ENCODE data around the gene SLC24A5. TPM values are rescaled to one million over a fixed set of nuclear protein-coding genes. Genes with fewer than 3 reads are reported as not detected.

SLC24A5 gene
- total RNA-seq, 1 donor from 2014 or later: not detected

DNA sequence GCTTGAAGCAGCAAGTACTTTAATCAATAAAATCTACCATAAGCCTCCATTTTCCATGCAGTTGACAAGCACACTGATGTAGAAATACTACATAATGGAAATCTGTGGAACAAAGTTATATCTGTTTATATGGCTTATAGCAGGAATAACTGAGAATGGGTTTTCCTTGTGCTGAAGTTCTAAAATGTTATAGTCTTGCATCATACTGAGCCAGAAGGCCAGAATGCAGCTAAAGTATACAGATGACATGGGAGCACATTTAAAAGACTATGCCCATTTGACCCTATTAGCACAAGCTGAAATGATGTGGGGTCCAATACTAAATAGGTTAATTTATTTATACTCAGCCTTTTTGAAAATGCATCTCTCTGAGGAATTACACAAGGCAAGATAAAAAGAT is 25.1 kb downstream of the SLC24A5 start:
- no peaks in the 10 kb centered on the region for H3K36me3 ChIP-seq
- H3K4me3 ChIP-seq: no peak overlapping the region
- peaks cover 14% of the 10 kb centered on the region for H3K4me1 ChIP-seq
- H3K27ac ChIP-seq (replicated peaks): no peak overlapping the region
- TF ChIP-seq, protein P1, sequence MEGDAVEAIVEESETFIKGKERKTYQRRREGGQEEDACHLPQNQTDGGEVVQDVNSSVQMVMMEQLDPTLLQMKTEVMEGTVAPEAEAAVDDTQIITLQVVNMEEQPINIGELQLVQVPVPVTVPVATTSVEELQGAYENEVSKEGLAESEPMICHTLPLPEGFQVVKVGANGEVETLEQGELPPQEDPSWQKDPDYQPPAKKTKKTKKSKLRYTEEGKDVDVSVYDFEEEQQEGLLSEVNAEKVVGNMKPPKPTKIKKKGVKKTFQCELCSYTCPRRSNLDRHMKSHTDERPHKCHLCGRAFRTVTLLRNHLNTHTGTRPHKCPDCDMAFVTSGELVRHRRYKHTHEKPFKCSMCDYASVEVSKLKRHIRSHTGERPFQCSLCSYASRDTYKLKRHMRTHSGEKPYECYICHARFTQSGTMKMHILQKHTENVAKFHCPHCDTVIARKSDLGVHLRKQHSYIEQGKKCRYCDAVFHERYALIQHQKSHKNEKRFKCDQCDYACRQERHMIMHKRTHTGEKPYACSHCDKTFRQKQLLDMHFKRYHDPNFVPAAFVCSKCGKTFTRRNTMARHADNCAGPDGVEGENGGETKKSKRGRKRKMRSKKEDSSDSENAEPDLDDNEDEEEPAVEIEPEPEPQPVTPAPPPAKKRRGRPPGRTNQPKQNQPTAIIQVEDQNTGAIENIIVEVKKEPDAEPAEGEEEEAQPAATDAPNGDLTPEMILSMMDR (IDR thresholded peaks at IDR 0.05; ENCODE audit: borderline replicate concordance): no peak
- no peaks in the 10 kb centered on the region for H3K27me3 ChIP-seq (ENCODE audit: low read depth)
- intact Hi-C loops (cut with micrococcal nuclease): no loop called here
- H3K9me3 ChIP-seq (replicated peaks): no peaks in the 10 kb centered on the region
- no peak for DNase-seq

DNA sequence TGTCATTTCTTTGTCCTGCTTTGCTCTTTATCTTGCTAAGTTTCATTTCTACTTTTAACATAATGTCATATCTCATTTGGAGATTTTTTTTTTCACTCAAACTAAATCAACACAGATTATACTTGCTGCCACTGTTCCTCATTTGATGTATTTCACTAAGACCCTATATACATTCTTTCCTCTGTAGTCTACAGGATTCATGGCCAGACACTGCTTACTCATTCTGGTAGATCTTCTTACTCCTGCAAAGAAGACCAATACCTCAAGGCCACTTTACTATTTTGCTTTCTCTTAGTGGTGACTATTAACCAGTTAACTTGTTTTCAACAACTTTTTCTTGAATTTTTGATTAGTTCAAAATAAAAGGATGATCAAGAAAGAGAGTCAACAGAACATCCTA is 26.6 kb downstream of the SLC24A5 start:
- TF ChIP-seq, protein P1 (IDR thresholded peaks at IDR 0.05; ENCODE audit: borderline replicate concordance): no peak
- no peak for DNase-seq
- no peak overlapping the region for H3K27ac ChIP-seq (replicated peaks)
- no peaks in the 10 kb centered on the region for H3K36me3 ChIP-seq
- no peaks in the 10 kb centered on the region for H3K9me3 ChIP-seq (replicated peaks)
- H3K4me3 ChIP-seq: no peak overlapping the region
- no peaks in the 10 kb centered on the region for H3K27me3 ChIP-seq (ENCODE audit: low read depth)
- peaks cover 14% of the 10 kb centered on the region for H3K4me1 ChIP-seq
- intact Hi-C loops (cut with micrococcal nuclease): no loop called here

DNA sequence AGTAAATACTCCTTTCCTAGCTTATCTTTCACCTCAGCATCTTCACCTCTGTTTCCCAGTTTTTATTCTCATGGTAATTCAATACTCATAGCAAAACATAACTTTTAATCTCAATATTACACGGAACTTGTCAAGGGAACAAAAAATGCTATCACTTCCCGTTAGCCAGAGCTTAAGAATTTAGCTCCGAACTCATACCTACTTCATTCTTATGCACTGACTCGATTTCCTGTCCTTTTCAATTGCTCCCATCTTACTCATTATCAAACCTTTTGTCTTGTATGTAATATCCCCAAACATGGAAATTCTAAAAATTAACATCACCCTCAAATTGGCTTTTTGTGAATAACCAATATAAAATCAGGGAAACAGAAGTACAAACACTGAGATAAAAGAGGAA is 29.1 kb downstream of the SLC24A5 start:
- Histone ChIP-seq H3K27me3 (ENCODE audit: low read depth) (no peaks in the 10 kb centered on the region), H3K27ac (replicated peaks) (no peak overlapping the region), H3K4me1 (peaks cover under 1% of the 10 kb centered on the region), H3K4me3 (no peak overlapping the region), H3K36me3 (no peaks in the 10 kb centered on the region), H3K9me3 (replicated peaks) (no peaks in the 10 kb centered on the region)
- intact Hi-C loops (cut with micrococcal nuclease): no loop called here
- TF ChIP-seq, protein P1 (IDR thresholded peaks at IDR 0.05; ENCODE audit: borderline replicate concordance): no peak
- no peak for DNase-seq

DNA sequence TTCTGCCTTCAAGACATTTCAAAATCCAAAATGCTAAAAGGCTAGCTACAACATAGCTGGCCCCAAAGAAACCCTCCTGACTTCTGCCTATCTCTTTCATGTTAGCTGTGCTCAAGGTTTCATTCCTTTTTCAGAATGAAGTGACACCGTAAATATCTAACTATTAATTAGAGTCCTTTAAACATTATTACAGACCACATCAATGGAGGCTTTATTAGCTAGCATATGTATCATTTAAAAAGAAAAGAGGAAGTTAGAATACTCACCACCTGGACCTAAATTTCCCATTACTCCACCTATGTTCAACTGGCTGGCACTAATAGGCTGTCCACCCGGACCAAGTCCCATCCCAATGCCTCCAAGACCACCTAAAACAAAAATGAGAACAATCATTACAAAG is 32.7 kb downstream of the SLC24A5 start:
- H3K4me1 ChIP-seq: no peaks in the 10 kb centered on the region
- intact Hi-C loops (cut with micrococcal nuclease): no loop called here
- DNase-seq: no peak
- H3K4me3 ChIP-seq: no peak overlapping the region
- H3K9me3 ChIP-seq (replicated peaks): no peaks in the 10 kb centered on the region
- peaks cover 1% of the 10 kb centered on the region for H3K36me3 ChIP-seq
- no peaks in the 10 kb centered on the region for H3K27me3 ChIP-seq (ENCODE audit: low read depth)
- TF ChIP-seq, protein P1 (IDR thresholded peaks at IDR 0.05; ENCODE audit: borderline replicate concordance): no peak
- H3K27ac ChIP-seq (replicated peaks): no peak overlapping the region

DNA sequence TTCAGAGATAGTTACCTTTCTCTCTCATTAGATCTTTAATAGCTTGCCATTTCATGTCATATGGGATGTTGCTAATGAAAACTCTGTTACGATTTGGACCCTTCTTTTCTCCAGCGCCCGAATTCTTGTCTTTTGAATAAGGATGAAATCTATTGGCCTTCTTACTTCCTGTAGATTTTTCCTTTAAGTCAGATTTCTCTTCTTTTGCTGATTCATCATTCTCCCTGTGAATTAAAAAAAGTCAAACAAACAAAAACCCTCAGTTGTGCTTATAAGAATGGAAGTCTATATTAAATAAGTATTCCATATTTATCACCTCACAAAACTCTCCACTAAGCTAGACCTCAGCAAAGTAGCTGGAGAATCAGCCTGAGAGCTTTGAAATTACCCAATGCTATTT is 47.8 kb downstream of the SLC24A5 start:
- intact Hi-C loops (cut with micrococcal nuclease): no loop called here
- H3K4me1 ChIP-seq: no peaks in the 10 kb centered on the region
- peaks cover 13% of the 10 kb centered on the region for H3K9me3 ChIP-seq (replicated peaks)
- no peaks in the 10 kb centered on the region for H3K27me3 ChIP-seq (ENCODE audit: low read depth)
- H3K36me3 ChIP-seq: no peaks in the 10 kb centered on the region
- TF ChIP-seq, protein P1 (IDR thresholded peaks at IDR 0.05; ENCODE audit: borderline replicate concordance): no peak
- no peak for DNase-seq
- H3K27ac ChIP-seq (replicated peaks): no peak overlapping the region
- H3K4me3 ChIP-seq: no peak overlapping the region

DNA sequence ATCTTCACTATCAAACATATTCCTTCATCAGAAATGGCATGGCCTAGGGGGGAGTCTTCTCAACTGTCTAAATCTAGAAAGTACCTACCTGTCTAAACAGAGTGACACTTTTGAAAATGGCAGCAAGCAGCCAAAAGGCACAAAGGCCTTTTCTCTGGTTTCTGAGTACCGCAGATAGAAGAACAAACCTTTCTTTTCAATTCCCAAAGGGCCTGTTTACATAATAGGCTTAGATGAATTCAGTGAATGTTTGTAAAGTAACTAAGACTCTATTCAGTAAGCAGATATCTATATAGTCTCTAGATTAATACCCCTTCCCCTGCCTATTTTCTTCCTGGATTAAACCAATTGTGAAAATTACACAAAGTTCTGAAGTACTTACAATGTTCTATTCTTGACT is 50.2 kb downstream of the SLC24A5 start:
- TF ChIP-seq, protein P1 (IDR thresholded peaks at IDR 0.05; ENCODE audit: borderline replicate concordance): no peak
- peaks cover 18% of the 10 kb centered on the region for H3K9me3 ChIP-seq (replicated peaks)
- H3K27me3 ChIP-seq (ENCODE audit: low read depth): no peaks in the 10 kb centered on the region
- H3K27ac ChIP-seq (replicated peaks): no peak overlapping the region
- no peaks in the 10 kb centered on the region for H3K4me1 ChIP-seq
- H3K4me3 ChIP-seq: no peak overlapping the region
- DNase-seq: no peak
- H3K36me3 ChIP-seq: no peaks in the 10 kb centered on the region
- intact Hi-C loops (cut with micrococcal nuclease): no loop called here

Measured in left ventricle myocardium inferior (tissue), 1 donor.